OCI-LY7 (cell line): ENCODE data around the gene ARFGAP1.

ENCODE experiments used
- CTCF ChIP-seq: fragments of 200-600 bp; sonication (generic); conservative IDR thresholded peaks from 2 replicates; pipeline ENCODE4 v1.5.1; 2014; ENCODE audit warnings: mild to moderate bottlenecking, antibody characterized with exemption, low read length, moderate library complexity, mixed read lengths
- EZH2phosphoT487 ChIP-seq: fragments of 200-600 bp; sonication (generic); IDR thresholded peaks from 2 replicates; pipeline ENCODE4 v1.6.1; 2018; ENCODE audit warnings: low read depth, borderline replicate concordance, mild to moderate bottlenecking, mixed run types, antibody characterized with exemption, low read length, moderate library complexity, mixed read lengths

- TF ChIP-seq CTCF (no peak), EZH2phosphoT487 (no peak)
Observed at GRCh38 chr20:63285636-63286615, 13.3 kb downstream of the ARFGAP1 start.
